ENCODE results near the gene KLHL29. TPM values are rescaled to one million over a fixed set of nuclear protein-coding genes. Genes with fewer than 3 reads are reported as not detected.

The KLHL29 gene
- total and polyA plus RNA-seq, 2 donors (not counting 3 experiments of a cell fraction or from before 2014, with no cell fraction given): 4.6 to 12.7 TPM

- Histone ChIP-seq H3K4me1 (ENCODE audit: control insufficient read depth, extremely low read depth, insufficient read depth, low read length) (no peaks in the 10 kb centered on the region), H3K79me2 (ENCODE audit: control insufficient read depth, insufficient read depth, low read length) (no peaks in the 10 kb centered on the region), H3K27ac (ENCODE audit: insufficient read depth, low read depth, low read length) (no peak overlapping the region), H2AFZ (ENCODE audit: low read depth, low read length) (no peak overlapping the region), H3K36me3 (ENCODE audit: control insufficient read depth in 2 of 2, extremely low read depth in 1 of 2, insufficient read depth in 2 of 2, low read length in 2 of 2) (no peaks in the 10 kb centered on the region), H3K4me3 (replicated peaks in 1 of 3; ENCODE audit: insufficient read depth in 1 of 3, low read depth in 1 of 3, low read length in 3 of 3) (no peak overlapping the region), H3K27me3 (ENCODE audit: control insufficient read depth in 2 of 2, insufficient read depth in 2 of 2, low read length in 2 of 2) (no peaks in the 10 kb centered on the region), H3K9me3 (replicated peaks; ENCODE audit: control insufficient read depth, insufficient read depth, low read length) (no peaks in the 10 kb centered on the region), H3K9ac (replicated peaks; ENCODE audit: extremely low read depth, insufficient read depth, low read length) (no peak overlapping the region), H4K20me1 (replicated peaks; ENCODE audit: control insufficient read depth, extremely low read depth, insufficient read depth, low read length) (no peaks in the 10 kb centered on the region), H3K9me1 (replicated peaks; ENCODE audit: control insufficient read depth, extremely low read depth, insufficient read depth, low read length) (no peaks in the 10 kb centered on the region), H3K4me2 (ENCODE audit: insufficient read depth, low read length) (no peak overlapping the region)
- intact Hi-C loops (cut with micrococcal nuclease) (no loop called here), dilution Hi-C loops (cut with MboI; ENCODE audit: extremely low pct_ligation_motif_present, low sequenced_read_pairs) (no loop called here)
- DNase-seq (ENCODE audit: low read depth, low spot score): no peak
- TF ChIP-seq FOS (IDR thresholded peaks at IDR 0.05; ENCODE audit: borderline replicate concordance, insufficient read depth, low read length) (no peak), MYC (IDR thresholded peaks at IDR 0.05; ENCODE audit: low read depth, low read length) (no peak), POLR2AphosphoS5 (IDR thresholded peaks at IDR 0.05; ENCODE audit: insufficient read depth, low read depth, low read length) (no peak), GATA2 (IDR thresholded peaks at IDR 0.05; ENCODE audit: insufficient read depth, insufficient read length, low read depth, low read length) (no peak), POLR2A (IDR thresholded peaks at IDR 0.05; ENCODE audit: low read depth, low read length) (no peak), JUN (IDR thresholded peaks at IDR 0.05; ENCODE audit: borderline replicate concordance, insufficient read depth, insufficient read length, low read depth) (no peak), EZH2 (IDR thresholded peaks at IDR 0.05; ENCODE audit: borderline replicate concordance, low read depth, low read length, severe bottlenecking) (no peak)
- TF ChIP-seq, protein P1, sequence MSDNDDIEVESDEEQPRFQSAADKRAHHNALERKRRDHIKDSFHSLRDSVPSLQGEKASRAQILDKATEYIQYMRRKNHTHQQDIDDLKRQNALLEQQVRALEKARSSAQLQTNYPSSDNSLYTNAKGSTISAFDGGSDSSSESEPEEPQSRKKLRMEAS (IDR thresholded peaks at IDR 0.05; ENCODE audit: insufficient read depth, insufficient read length): no peak
- no TSS peak for BruUV-seq (replicated peaks)
- FAIRE-seq: no peak
- CTCF ChIA-PET: no interaction called here
- POLR2A ChIA-PET: no interaction called here
Observed at GRCh38 chr2:23512778-23513177, 127.8 kb downstream of the KLHL29 start.

DNA sequence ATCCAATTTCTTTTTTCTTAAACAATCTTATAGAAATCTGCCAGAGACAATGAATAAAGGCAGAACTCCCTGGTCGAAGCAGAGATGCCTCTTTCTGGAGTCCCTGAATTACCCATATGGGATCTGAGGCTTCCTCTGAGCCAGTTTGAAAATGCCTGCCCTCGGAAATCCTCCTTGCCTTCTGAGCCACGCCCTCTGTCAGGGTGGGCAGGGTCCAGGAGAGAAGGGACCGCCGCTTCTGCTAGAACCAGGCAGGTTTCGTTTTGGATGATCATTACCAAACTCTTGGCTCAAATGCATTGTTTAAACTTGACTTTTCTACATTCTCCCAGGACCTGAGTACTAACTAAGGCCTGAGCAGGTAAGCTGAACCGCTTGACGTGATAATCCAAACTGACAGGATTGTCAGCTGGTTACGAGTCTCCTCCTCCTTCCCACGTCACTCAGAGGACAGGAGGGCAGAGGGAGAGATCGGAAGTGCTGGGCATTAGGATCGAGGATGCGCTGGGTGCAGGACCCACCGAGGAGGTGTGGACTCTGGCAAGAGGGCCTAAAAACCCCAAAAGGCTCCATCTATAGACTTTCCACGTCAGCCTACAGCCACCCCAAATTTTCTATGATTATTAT is 128.4 kb downstream of the KLHL29 start:
- DNase-seq (ENCODE audit: low read depth, low spot score): no peak
- dilution Hi-C loops (cut with MboI; ENCODE audit: extremely low pct_ligation_motif_present, low sequenced_read_pairs): no loop called here
- Histone ChIP-seq H3K27ac (ENCODE audit: insufficient read depth, low read depth, low read length) (no peak overlapping the region), H4K20me1 (replicated peaks; ENCODE audit: control insufficient read depth, extremely low read depth, insufficient read depth, low read length) (no peaks in the 10 kb centered on the region), H3K36me3 (ENCODE audit: control insufficient read depth in 2 of 2, extremely low read depth in 1 of 2, insufficient read depth in 2 of 2, low read length in 2 of 2) (no peaks in the 10 kb centered on the region), H3K4me1 (ENCODE audit: control insufficient read depth, extremely low read depth, insufficient read depth, low read length) (no peaks in the 10 kb centered on the region), H3K4me3 (replicated peaks in 1 of 3; ENCODE audit: insufficient read depth in 1 of 3, low read depth in 1 of 3, low read length in 3 of 3) (no peak overlapping the region), H3K9ac (replicated peaks; ENCODE audit: extremely low read depth, insufficient read depth, low read length) (no peak overlapping the region), H3K4me2 (ENCODE audit: insufficient read depth, low read length) (no peak overlapping the region), H3K9me3 (replicated peaks; ENCODE audit: control insufficient read depth, insufficient read depth, low read length) (no peaks in the 10 kb centered on the region), H3K79me2 (ENCODE audit: control insufficient read depth, insufficient read depth, low read length) (no peaks in the 10 kb centered on the region), H3K27me3 (ENCODE audit: control insufficient read depth in 2 of 2, insufficient read depth in 2 of 2, low read length in 2 of 2) (no peaks in the 10 kb centered on the region), H2AFZ (ENCODE audit: low read depth, low read length) (no peak overlapping the region), H3K9me1 (replicated peaks; ENCODE audit: control insufficient read depth, extremely low read depth, insufficient read depth, low read length) (no peaks in the 10 kb centered on the region)
- FAIRE-seq: no peak
- BruUV-seq (replicated peaks): no TSS peak
- TF ChIP-seq MYC (IDR thresholded peaks at IDR 0.05; ENCODE audit: low read depth, low read length) (no peak), GATA2 (IDR thresholded peaks at IDR 0.05; ENCODE audit: insufficient read depth, insufficient read length, low read depth, low read length) (no peak), POLR2A (IDR thresholded peaks at IDR 0.05; ENCODE audit: low read depth, low read length) (no peak), CTCF (IDR thresholded peaks at IDR 0.05; ENCODE audit: extremely low read depth in 1 of 2, insufficient read depth in 1 of 2, low read depth in 1 of 2, low read length in 2 of 2) (no peak)
- intact Hi-C loops (cut with micrococcal nuclease): no loop called here
- ChIA-PET CTCF (no interaction called here), POLR2A (no interaction called here)

Data from endothelial cell of umbilical vein (primary cell).